ENCODE data around the gene CHKB. TPM values are rescaled to one million over a fixed set of nuclear protein-coding genes. Genes with fewer than 3 reads are reported as not detected.

The CHKB gene
- polyA plus RNA-seq, 1 donor: 106 TPM

GRCh38 chr22:50579752-50580151 lies 2.9 kb downstream of the CHKB start:
- DNase-seq: no peak
- Histone ChIP-seq H3K4me1 (ENCODE audit: control insufficient read depth, insufficient read depth, low read length) (peaks cover 25% of the 10 kb centered on the region), H3K9me3 (ENCODE audit: control insufficient read depth, low read depth, low read length) (no peaks in the 10 kb centered on the region), H3K4me3 (ENCODE audit: low read length) (no peak overlapping the region), H3K27me3 (ENCODE audit: control insufficient read depth, insufficient read depth, low read length) (no peaks in the 10 kb centered on the region), H3K27ac (ENCODE audit: low read length) (no peak overlapping the region), H3K36me3 (ENCODE audit: control insufficient read depth, insufficient read depth, low read length) (peaks cover 17% of the 10 kb centered on the region)
- no CpG with 5 or more reads among the region's 4 CpGs for WGBS (ENCODE audit: insufficient coverage, low lambda C conversion rate)

- peaks cover 17% of the 10 kb centered on the region for H3K36me3 ChIP-seq (ENCODE audit: control insufficient read depth, insufficient read depth, low read length)
- DNase-seq: no peak
- WGBS (ENCODE audit: insufficient coverage, low lambda C conversion rate): no CpG with 5 or more reads among the region's 8 CpGs
- H3K4me3 ChIP-seq (ENCODE audit: low read length): no peak overlapping the region
- peak overlapping the region; percentile 48 for H3K27ac ChIP-seq (ENCODE audit: low read length)
- H3K27me3 ChIP-seq (ENCODE audit: control insufficient read depth, insufficient read depth, low read length): no peaks in the 10 kb centered on the region
- H3K9me3 ChIP-seq (ENCODE audit: control insufficient read depth, low read depth, low read length): no peaks in the 10 kb centered on the region
- H3K4me1 ChIP-seq (ENCODE audit: control insufficient read depth, insufficient read depth, low read length): peaks cover 24% of the 10 kb centered on the region
These were observed 3.8 kb downstream of the CHKB start for GRCh38 chr22:50578776-50579310.

- Histone ChIP-seq H3K27ac (ENCODE audit: low read length) (peak within 1 kb of the TSS; percentile 48), H3K9me3 (ENCODE audit: control insufficient read depth, low read depth, low read length) (no peaks in the 10 kb centered on the region), H3K36me3 (ENCODE audit: control insufficient read depth, insufficient read depth, low read length) (peaks cover 17% of the 10 kb centered on the region), H3K4me3 (ENCODE audit: low read length) (no peak within 1 kb of the TSS), H3K27me3 (ENCODE audit: control insufficient read depth, insufficient read depth, low read length) (no peaks in the 10 kb centered on the region), H3K4me1 (ENCODE audit: control insufficient read depth, insufficient read depth, low read length) (peaks cover 19% of the 10 kb centered on the region)
- no CpG with 5 or more reads among the region's 63 CpGs for WGBS (ENCODE audit: insufficient coverage, low lambda C conversion rate)
- peak; percentile 70 to 87 for DNase-seq
These were observed 4.5 kb downstream of the CHKB start, which contains the start of gene CPT1B for GRCh38 chr22:50577987-50578775. TSS of gene CPT1B (minus strand) at chr22:50578427. CDS start at chr22:50577915, 512 bp downstream.

GRCh38 chr22:50577697-50577986 lies 5.0 kb downstream of the CHKB start:
- WGBS (ENCODE audit: insufficient coverage, low lambda C conversion rate): no CpG with 5 or more reads among the region's 23 CpGs
- no peak overlapping the region for H3K4me3 ChIP-seq (ENCODE audit: low read length)
- no peaks in the 10 kb centered on the region for H3K9me3 ChIP-seq (ENCODE audit: control insufficient read depth, low read depth, low read length)
- no peak overlapping the region for H3K27ac ChIP-seq (ENCODE audit: low read length)
- peak in 1 of 2 donors; percentile 31 for DNase-seq
- no peaks in the 10 kb centered on the region for H3K27me3 ChIP-seq (ENCODE audit: control insufficient read depth, insufficient read depth, low read length)
- H3K4me1 ChIP-seq (ENCODE audit: control insufficient read depth, insufficient read depth, low read length): peaks cover 19% of the 10 kb centered on the region
- H3K36me3 ChIP-seq (ENCODE audit: control insufficient read depth, insufficient read depth, low read length): peaks cover 17% of the 10 kb centered on the region

GRCh38 chr22:50576806-50577696 lies 5.6 kb downstream of the CHKB start:
- peaks cover 19% of the 10 kb centered on the region for H3K4me1 ChIP-seq (ENCODE audit: control insufficient read depth, insufficient read depth, low read length)
- no peak overlapping the region for H3K27ac ChIP-seq (ENCODE audit: low read length)
- no CpG with 5 or more reads among the region's 18 CpGs for WGBS (ENCODE audit: insufficient coverage, low lambda C conversion rate)
- H3K4me3 ChIP-seq (ENCODE audit: low read length): no peak overlapping the region
- no peak for DNase-seq
- no peaks in the 10 kb centered on the region for H3K27me3 ChIP-seq (ENCODE audit: control insufficient read depth, insufficient read depth, low read length)
- H3K9me3 ChIP-seq (ENCODE audit: control insufficient read depth, low read depth, low read length): no peaks in the 10 kb centered on the region
- H3K36me3 ChIP-seq (ENCODE audit: control insufficient read depth, insufficient read depth, low read length): peaks cover 18% of the 10 kb centered on the region

GRCh38 chr22:50576070-50576469 lies 6.6 kb downstream of the CHKB start:
- H3K36me3 ChIP-seq (ENCODE audit: control insufficient read depth, insufficient read depth, low read length): peaks cover 19% of the 10 kb centered on the region

GRCh38 chr22:50575426-50575941 lies 7.2 kb downstream of the CHKB start:
- H3K27ac ChIP-seq (ENCODE audit: low read length): no peak overlapping the region
- peaks cover 24% of the 10 kb centered on the region for H3K36me3 ChIP-seq (ENCODE audit: control insufficient read depth, insufficient read depth, low read length)
- no CpG with 5 or more reads among the region's 8 CpGs for WGBS (ENCODE audit: insufficient coverage, low lambda C conversion rate)
- no peak for DNase-seq
- no peak overlapping the region for H3K4me3 ChIP-seq (ENCODE audit: low read length)
- no peaks in the 10 kb centered on the region for H3K9me3 ChIP-seq (ENCODE audit: control insufficient read depth, low read depth, low read length)
- H3K27me3 ChIP-seq (ENCODE audit: control insufficient read depth, insufficient read depth, low read length): no peaks in the 10 kb centered on the region
- peaks cover 19% of the 10 kb centered on the region for H3K4me1 ChIP-seq (ENCODE audit: control insufficient read depth, insufficient read depth, low read length)

More at GRCh38 chr22:50576070-50576469, 6.6 kb downstream of the CHKB start:
- no peak overlapping the region for H3K27ac ChIP-seq (ENCODE audit: low read length)
- no peaks in the 10 kb centered on the region for H3K27me3 ChIP-seq (ENCODE audit: control insufficient read depth, insufficient read depth, low read length)
- peaks cover 19% of the 10 kb centered on the region for H3K4me1 ChIP-seq (ENCODE audit: control insufficient read depth, insufficient read depth, low read length)
- H3K9me3 ChIP-seq (ENCODE audit: control insufficient read depth, low read depth, low read length): no peaks in the 10 kb centered on the region
- no peak overlapping the region for H3K4me3 ChIP-seq (ENCODE audit: low read length)
- no CpG with 5 or more reads among the region's 5 CpGs for WGBS (ENCODE audit: insufficient coverage, low lambda C conversion rate)
- DNase-seq: peak; percentile 44 to 47

GRCh38 chr22:50574383-50574755 lies 8.3 kb downstream of the CHKB start:
- Histone ChIP-seq H3K36me3 (ENCODE audit: control insufficient read depth, insufficient read depth, low read length) (peaks cover 18% of the 10 kb centered on the region), H3K4me1 (ENCODE audit: control insufficient read depth, insufficient read depth, low read length) (peaks cover 12% of the 10 kb centered on the region), H3K9me3 (ENCODE audit: control insufficient read depth, low read depth, low read length) (no peaks in the 10 kb centered on the region), H3K27ac (ENCODE audit: low read length) (no peak overlapping the region), H3K4me3 (ENCODE audit: low read length) (no peak overlapping the region), H3K27me3 (ENCODE audit: control insufficient read depth, insufficient read depth, low read length) (no peaks in the 10 kb centered on the region)
- no CpG with 5 or more reads among the region's 11 CpGs for WGBS (ENCODE audit: insufficient coverage, low lambda C conversion rate)
- DNase-seq: no peak

GRCh38 chr22:50573491-50574382 lies 8.9 kb downstream of the CHKB start:
- Histone ChIP-seq H3K27ac (ENCODE audit: low read length) (no peak overlapping the region), H3K36me3 (ENCODE audit: control insufficient read depth, insufficient read depth, low read length) (peaks cover 15% of the 10 kb centered on the region), H3K9me3 (ENCODE audit: control insufficient read depth, low read depth, low read length) (no peaks in the 10 kb centered on the region), H3K4me1 (ENCODE audit: control insufficient read depth, insufficient read depth, low read length) (peaks cover 6% of the 10 kb centered on the region), H3K27me3 (ENCODE audit: control insufficient read depth, insufficient read depth, low read length) (no peaks in the 10 kb centered on the region), H3K4me3 (ENCODE audit: low read length) (no peak overlapping the region)
- DNase-seq: no peak
- no CpG with 5 or more reads among the region's 26 CpGs for WGBS (ENCODE audit: insufficient coverage, low lambda C conversion rate)

Measured in large intestine (tissue), 3 donors.